GM12891 (cell line): ENCODE results near the gene HS6ST3.

Experiments
- PAX5 ChIP-seq: IDR thresholded peaks from 2 replicates; pipeline ENCODE4 v1.6.1; 2011; ENCODE audit warnings: low read length, moderate library complexity, mild to moderate bottlenecking; ENCODE audit not compliant: insufficient read depth, severe bottlenecking
- POLR2A ChIP-seq: IDR thresholded peaks from 2 replicates; pipeline ENCODE4 v1.6.1; 2011; ENCODE audit warnings: low read depth, low read length, control low read depth
- POLR2AphosphoS5 ChIP-seq: IDR thresholded peaks from 2 replicates; pipeline ENCODE4 v1.6.1; 2011; ENCODE audit warnings: low read depth, low read length, control low read depth
- POU2F2 ChIP-seq: IDR thresholded peaks from 2 replicates; pipeline ENCODE4 v1.6.1; 2011; ENCODE audit warnings: low read depth, mild to moderate bottlenecking, control low read depth, low read length, moderate library complexity
- SPI1 ChIP-seq: IDR thresholded peaks from 2 replicates; pipeline ENCODE4 v1.6.1; 2011; ENCODE audit warnings: low read depth, low read length, control low read depth
- TAF1 ChIP-seq: IDR thresholded peaks from 2 replicates; pipeline ENCODE4 v1.6.1; 2011; ENCODE audit warnings: low read depth, low read length, control low read depth

DNA sequence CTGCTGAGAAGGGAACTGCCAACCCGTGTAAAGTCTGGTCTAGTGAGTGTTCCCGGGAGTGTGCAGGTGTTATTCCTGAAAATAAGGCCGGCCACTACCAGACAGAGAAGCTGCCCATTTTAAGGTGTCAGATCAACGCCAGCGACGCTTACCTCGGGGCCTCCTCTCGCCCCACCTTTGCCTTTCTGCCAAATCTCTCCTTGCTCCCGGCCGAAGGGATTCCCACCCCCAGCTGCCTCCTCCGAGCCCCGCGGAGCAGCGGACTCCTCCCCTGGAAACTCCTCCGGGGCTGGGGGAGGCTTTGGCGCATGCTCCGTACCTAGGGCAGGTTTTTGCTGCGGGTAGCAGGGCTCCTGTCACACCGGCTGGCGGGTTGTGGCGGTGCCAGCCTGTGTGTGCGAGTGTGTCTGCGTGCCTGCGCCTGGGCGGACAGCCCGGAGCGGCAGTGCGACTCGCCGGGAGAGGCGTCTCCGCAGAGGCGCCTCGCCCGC lies at the start of gene HS6ST3:
- no peak for TF ChIP-seq POLR2A
- TF ChIP-seq POLR2AphosphoS5 = no peak
- no peak for TF ChIP-seq PAX5
- no peak for TF ChIP-seq TAF1
- no peak for TF ChIP-seq SPI1
- TF ChIP-seq POU2F2 = no peak
